ENCODE measurements around the gene CALD1.

Gene CALD1

DNA sequence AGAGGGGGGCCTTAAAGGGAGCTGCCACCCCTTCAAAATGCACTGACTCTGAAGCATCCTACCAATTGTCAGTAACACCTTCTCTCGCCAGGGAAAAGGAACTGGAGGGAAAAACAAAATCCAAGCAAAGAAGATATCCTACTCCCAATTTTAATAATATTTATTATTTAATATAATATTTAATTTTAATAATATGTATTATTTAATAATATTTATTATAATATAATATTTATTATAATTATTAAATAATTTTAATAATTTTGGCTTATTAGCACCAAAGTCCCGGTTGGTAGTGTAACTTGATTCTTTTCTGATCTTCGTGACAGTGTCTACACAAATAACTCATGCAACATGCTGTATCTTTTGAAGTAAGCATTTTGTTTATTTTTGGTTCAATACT lies 148.3 kb downstream of the CALD1 start:
- DNase-seq = no peak

DNA sequence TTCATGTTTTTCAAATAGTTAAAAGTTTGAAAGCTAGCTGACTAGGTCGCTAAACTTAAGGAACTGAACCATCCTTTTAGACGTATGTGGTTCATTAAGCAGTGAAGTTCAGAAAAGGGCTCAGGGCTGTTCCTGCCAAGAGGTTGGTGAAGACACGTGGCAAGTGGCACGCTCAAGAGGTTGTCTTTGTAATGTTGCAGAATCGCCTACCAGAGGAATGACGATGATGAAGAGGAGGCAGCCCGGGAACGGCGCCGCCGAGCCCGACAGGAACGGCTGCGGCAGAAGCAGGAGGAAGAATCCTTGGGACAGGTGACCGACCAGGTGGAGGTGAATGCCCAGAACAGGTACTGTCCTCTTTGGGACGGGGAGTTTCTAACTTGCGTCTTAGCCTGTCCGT lies 149.1 kb downstream of the CALD1 start:
- no peak for DNase-seq

DNA sequence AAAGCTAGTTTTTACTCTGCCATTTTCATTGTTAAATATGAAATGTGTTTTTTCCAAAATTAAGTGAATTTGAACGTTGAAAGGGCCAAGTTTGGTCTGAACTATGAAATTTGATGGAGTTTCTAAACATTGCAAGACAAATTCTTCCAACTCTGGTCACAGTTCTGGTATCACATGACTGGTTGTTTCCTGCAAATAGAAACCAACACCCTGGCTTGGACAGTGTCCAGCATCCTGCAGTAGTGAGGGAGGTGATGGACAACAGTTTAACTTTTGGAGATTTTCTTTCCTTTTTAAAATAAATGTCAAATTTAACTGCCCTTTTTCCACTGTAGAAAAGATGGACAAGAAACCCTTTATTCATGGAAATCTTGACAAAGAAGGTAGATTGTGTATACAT lies 152.1 kb downstream of the CALD1 start:
- no peak for DNase-seq

DNA sequence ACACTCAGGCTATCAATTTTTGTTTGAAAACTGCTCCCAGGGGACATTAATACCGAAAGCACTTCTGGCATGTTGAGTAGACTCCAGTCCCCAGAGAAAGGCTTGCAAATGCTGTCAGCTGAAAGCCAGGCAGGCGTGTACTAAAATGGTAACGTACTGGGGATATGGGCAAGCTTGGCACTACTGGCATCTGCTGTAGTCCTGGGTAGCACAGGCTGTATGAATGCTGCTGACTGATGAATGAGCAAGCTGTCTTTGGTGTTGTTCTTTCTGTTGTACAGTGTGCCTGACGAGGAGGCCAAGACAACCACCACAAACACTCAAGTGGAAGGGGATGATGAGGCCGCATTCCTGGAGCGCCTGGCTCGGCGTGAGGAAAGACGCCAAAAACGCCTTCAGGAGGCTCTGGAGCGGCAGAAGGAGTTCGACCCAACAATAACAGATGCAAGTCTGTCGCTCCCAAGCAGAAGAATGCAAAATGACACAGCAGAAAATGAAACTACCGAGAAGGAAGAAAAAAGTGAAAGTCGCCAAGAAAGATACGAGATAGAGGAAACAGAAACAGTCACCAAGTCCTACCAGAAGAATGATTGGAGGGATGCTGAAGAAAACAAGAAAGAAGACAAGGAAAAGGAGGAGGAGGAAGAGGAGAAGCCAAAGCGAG lies 153.4 kb downstream of the CALD1 start:
- DNase-seq = peak in 2 of 14 donors; percentile 6 to 72

DNA sequence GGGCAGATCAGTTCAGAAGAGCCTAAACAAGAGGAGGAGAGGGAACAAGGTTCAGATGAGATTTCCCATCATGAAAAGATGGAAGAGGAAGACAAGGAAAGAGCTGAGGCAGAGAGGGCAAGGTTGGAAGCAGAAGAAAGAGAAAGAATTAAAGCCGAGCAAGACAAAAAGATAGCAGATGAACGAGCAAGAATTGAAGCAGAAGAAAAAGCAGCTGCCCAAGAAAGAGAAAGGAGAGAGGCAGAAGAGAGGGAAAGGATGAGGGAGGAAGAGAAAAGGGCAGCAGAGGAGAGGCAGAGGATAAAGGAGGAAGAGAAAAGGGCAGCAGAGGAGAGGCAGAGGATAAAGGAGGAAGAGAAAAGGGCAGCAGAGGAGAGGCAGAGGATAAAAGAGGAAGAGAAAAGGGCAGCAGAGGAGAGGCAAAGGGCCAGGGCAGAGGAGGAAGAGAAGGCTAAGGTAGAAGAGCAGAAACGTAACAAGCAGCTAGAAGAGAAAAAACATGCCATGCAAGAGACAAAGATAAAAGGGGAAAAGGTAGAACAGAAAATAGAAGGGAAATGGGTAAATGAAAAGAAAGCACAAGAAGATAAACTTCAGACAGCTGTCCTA lies 154.1 kb downstream of the CALD1 start:
- DNase-seq = no peak

DNA sequence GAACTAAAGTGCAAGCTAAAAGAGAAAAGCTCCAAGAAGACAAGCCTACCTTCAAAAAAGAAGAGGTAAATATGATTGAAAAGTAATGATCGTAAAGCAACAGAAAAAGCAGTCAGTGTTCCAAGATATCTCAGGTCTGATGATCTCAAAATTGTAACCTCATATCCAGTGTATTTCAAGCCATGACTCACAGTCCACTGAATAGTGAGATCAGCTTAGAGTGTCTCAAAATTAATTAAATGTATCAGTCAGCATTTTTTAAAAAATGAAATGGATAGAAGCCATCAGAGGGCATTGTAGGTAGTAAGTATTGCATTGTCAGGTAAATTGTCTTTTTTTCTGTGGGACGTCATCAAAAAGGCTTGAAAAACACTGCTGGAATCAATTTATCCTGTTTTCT lies 156.3 kb downstream of the CALD1 start:
- no peak for DNase-seq

DNA sequence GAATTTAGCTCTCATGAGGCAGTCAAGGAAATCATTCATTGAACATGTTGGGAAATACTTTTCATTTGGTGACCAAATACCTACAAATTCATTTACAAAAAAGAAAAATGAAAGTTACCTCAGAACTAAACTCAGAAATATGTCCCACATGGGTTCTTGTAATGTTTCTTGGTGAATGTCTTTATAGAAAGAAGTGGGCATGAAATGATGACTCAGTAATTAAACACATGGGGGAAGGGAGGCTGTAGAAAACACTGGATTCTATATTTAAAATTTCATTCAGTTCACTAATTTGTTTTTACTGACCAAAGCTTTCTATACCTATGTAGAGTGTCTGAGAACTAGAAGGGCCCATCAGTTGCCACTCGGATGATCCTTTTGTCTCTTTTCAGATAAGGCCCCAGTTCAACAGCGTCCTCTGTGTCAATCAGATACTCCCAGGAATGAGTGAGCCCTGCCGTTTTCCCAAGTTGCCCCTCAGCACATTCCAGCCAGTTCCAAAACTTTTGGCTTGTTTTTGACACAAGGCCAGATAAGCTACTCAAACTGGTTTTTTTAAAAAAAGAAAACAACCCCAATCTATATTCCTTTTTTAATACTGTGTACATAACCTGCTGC lies 157.6 kb downstream of the CALD1 start:
- no peak for DNase-seq

DNA sequence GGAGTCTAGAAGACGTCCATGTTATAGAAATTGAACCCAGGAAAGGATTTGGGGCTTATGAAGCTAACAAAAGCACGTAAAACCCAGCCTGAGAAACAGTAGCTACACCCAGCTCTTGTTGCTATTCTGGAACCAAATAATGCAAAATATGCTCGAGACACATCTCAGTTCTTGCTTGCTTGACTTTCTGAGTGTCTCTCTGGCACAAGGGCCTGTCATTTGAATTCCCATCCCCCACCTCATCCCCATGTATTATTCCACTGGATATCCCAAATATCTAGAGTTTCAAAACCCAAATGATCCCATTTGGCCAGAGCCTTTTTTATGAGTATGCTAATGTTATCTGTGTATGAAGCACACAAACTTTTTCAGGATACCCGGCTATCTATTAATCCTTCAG lies 158.7 kb downstream of the CALD1 start:
- DNase-seq = no peak

DNA sequence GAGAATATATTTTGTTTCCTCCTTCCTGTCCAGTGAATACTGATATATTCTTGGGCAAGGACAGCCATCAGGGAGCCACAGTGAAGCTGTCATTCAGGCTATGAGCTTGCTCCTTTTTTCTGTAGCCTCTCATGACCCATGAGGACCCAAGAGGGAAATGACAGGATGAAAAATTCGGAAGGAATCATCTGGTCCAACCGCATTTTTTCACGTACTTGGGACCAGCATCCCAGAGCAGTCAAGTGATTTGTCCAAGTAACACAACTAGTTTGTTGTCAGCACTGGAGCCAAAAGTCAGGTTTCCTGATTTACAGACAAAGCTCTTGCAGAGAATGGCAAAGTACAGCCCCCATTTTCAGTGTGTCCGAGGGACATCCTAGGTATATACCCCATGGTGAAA lies 159.7 kb downstream of the CALD1 start:
- no peak for DNase-seq

DNA sequence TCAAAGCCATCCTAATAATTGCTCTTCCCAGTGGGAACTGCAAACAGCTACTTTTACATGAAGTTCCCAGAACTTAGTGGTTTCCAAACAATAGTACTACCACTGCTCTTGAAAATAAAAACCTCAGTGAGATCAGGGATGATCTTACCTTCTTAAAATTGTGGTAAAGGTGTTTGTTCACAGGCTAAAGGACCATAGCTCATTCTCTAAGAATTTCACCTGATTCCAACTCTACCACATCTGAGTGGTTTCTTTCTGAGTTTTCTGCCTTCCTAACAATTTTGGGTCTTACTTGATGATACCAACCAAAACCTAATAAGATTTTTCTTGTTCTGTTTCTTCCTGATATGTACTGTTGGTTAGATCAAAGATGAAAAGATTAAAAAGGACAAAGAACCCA lies 161.3 kb downstream of the CALD1 start:
- DNase-seq = no peak

DNA sequence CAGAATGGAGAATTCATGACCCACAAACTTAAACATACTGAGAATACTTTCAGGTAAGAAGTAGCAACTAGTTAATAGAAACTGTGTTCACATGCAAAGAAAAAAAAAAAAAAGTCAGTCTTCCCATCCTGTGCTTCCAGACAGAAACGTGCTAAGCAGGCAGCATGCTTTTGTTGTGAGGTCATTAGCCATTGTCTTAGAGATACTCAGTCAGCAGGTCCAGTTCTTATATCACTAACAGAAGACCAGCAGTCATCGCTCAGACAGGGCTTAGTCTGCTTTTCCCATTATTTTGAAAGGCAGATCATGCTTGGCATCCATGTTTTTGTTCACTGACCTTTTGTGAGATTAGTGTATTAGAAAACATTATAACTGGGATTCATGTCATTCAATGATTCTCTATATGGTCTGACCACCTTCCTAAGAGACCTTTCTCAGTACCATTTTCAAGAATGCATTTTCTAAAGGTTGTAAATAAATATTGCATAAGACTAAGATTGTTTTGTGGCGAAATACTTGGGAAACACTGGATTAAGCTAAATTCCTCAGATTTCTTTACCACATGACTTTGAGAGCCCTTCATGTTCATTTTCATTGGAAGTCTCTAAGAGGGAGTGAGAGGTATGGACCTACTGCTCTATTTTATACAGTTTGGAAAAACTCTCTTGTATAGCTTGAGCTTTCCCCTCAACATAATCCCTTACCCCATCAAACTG lies 161.9 kb downstream of the CALD1 start:
- DNase-seq = no peak

DNA sequence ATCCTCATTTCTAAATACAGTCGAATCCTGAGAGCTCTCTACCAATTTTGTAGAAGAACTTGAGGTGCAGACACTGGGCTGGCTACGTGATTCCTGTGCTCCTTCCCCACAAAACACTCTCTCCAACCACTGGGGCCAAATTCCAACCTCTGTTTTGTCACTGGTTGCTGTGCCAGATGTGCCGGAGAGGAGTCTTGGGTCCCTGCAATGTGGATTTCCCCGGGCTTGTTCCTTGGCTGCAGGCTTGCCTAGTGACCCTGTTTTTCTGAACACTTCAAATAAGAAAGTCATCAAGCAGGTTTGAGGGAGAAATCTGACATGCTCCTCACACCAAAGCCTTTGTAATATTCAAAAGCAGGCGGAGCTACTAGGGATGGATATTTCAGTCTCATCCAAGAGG lies 162.5 kb downstream of the CALD1 start:
- no peak for DNase-seq

DNA sequence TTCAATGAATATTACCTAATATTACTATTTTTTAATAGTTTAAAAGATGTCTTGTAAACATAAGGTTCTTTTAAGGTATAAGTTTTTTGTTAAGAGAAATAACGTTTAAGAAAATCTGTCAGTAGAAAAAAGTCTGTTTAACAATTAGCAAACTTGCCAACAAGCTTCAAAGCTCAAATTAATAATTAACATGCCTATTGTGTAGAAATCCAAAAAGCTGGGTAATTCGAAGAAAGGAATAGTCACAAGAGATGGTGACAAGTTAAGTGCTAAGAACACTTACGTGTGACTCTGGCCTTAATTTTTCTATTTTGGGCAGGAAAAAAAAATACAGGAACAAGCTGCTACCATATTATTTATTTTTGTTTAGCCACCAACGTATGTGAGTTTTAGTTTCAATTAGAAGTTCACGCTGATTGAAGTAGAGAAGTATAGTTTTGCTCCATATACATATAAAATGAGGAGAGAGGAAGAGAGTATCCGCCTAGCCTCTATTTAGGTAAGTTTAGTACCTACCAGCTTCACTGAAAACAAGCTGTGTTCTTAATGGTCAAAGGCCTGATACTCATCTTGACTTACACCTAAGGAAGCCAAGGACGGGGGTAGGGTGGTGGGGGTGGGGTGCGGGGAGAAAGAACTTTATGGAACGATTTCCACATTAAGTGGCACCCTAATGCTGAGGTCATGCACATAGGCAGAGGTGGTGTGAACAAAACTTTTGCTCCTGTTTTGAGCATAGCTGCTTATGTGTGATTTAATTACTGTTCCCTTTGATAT lies 163.4 kb downstream of the CALD1 start:
- no peak for DNase-seq

DNA sequence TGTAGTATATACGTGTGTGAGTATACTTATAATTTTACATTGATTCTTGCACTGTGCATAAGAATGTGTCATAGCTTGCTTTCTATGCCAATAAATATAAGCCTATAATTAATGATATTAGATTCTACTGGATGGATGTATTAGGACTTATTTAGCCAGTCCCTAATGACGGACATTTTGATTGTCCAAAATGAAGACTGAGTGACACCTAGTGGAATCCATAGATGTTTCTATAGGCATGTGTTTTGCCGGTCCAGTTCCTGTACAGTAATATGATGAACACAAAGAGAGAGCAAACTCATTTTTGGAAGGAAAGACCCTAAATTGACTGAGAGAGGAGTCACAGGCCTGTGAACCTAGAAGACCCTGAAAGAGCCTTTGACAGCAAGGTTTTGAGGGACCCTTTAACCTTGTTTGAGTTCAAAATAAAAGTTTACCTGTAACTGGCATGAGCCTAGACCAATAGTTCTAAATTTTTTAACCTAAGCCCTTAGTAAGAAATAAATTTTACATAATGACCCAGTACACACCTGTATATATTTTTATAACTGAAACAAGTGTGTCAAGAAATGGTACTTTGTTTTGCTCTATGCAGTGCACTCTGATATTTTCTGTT lies 164.5 kb downstream of the CALD1 start:
- DNase-seq = no peak

DNA sequence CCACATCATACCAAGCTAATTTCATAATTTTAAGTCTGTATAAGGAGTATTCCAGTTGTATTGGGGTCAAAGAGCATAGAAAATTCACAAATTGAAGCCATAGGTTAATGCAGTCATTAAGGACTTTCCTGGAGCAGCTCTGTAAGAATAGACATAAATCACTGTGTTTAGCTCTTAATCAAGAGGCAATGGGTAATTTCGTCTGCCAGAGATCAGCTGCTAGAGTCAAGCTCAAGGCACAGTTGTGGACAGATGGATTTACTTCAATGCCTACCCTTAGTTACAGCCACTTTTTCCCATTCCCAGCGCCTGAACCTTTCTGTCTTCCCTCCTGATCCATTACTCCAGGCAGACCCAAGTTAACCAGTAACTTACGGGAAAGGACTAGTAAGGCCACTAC lies 166.3 kb downstream of the CALD1 start:
- DNase-seq = no peak

DNA sequence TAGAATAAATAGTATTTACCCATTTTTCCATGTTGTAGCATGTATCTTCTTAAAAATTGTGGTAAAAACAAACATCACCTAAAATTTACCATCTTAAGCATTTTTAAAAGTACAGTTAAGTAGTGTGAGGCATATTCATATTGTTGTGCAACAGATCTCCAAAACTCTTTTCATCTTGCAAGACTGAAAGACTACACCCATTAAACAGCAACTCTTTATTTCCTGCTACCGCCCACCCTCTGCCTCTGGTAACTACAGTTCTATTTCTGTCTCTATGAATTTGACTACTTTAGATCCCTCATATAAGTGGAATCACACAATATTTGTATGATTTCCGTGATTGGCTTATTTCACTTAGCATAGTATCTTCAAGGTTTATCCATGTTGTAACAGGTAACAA lies 166.8 kb downstream of the CALD1 start:
- DNase-seq = no peak

DNA sequence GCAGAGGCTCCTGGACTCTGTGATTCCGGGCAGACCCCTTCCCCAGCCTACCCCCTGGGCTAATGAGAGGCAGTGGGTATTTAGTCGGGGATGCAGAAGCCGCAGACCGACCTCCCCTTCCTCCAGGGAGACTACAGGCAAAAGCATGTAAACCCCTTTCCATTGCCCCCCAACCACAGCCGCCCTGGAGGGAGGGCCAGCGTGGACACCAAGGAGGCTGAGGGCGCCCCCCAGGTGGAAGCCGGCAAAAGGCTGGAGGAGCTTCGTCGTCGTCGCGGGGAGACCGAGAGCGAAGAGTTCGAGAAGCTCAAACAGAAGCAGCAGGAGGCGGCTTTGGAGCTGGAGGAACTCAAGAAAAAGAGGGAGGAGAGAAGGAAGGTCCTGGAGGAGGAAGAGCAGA lies 167.9 kb downstream of the CALD1 start:
- DNase-seq = no peak

DNA sequence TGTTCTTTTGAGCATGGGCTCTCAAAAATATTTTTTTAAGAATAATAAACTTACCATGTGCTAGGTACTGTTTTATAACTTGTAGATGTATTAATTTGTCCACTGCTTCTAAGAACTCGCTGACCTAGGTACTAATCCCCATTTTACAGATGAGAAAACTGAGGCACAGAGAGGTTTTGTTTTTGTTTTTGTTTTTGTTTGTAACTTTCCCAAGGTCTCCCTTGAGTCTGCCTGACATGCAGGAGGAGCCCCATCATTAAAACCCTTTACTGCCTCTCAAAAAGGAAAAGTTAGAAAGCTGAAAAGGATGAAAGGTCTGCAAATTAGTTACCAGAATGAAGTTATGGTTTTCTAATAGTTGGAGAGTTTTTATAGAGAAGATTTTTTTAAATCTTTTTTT lies 168.4 kb downstream of the CALD1 start:
- no peak for DNase-seq

DNA sequence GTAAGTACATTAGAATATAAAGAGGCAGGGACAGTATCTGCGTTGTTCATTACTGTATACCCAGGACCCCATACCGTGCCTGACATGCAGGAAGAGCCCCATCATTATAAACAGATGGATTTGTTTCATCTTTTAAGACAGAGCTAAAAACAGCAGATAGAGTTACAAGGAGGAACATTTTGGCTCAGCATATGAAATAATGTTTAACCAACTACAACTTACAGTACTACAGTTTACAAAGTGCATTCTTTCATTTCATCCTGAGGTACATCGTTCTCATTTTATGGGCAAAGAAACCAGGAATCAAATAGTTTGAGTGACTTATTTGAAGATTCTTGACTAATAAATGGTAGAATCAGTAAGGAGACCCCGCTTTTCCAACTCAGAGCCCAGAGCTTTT lies 168.8 kb downstream of the CALD1 start:
- DNase-seq = no peak

DNA sequence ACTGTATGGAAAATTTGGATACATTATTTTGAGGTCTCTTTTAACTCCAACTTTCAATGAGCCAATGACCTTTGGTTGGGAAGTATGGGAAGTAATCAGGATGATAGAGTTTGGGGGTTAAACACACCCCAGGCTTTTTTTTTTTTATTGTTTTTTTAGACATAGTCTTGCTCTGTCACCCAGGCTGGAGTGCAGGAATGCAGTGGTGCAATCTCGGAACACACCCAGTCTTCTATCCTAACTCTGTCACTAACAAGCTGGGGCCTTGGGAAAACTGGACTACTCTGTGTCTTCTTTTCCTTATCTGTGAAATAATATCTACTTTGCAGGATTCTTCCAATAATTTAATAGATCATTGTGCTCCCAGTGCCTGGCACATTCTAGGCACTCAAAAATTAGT lies 169.3 kb downstream of the CALD1 start:
- no peak for DNase-seq

DNA sequence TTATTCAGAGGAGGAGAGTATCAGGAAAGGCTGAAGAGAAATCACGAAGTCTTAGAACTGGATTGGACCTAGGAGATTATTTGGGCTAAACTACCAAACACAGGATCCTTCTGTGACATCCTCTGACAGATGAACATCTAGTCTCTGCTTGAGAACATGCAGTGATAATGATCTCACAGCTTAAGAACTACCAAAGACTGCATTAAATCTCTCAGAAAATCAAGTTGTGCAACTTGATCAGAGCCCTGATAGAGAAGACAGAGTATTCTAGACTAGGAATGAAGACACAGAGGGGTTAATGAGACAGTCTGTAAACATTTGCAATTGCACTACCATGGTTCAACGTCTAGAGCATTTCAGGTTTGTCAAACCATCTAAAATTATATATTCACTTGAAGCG lies 169.7 kb downstream of the CALD1 start:
- DNase-seq = no peak

Measured in C1 segment of cervical spinal cord (tissue), 14 donors.